Activated CD4-positive, alpha-beta T cell treated with anti-CD3 and anti-CD28 coated beads, Interleukin-2, amount 50 U/mL, for 48 hours (primary cell): ENCODE data around the gene COL4A5.
"Not testable (repeated sequence)": the region's sequence is repeated elsewhere in the genome, so short reads cannot be mapped to it uniquely, and the experiment has no call there.

Experiments
- DNase-seq, 2 experiments: peaks; one replicate each; pipeline ENCODE4 v3.0.0-alpha.2; 2020

COL4A5 gene

DNA sequence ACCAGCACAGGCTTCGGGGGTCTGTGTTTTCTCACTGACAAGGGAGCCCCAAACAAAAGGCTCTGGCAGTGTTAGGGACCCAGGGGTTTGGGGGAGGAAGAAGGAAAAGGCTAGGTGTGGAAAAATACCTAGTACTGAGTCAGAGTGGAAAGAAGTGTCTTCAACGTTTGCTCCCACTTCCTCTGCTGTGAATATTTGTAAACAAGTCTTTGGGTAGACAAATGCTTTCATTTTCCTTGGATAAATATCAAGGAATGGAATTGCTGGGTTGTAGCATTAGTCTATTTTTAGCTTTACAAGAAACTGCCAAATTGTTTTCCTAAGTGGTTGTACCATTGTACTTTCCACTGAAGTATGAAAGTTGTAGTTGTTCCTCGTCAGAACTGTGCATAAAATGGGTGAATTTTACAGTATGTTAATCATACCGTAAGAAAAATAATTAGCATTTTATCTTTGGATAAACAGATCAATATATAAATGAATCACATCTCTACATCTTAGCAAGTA lies 17.4 kb downstream of the COL4A5 start:
- no peak for DNase-seq

DNA sequence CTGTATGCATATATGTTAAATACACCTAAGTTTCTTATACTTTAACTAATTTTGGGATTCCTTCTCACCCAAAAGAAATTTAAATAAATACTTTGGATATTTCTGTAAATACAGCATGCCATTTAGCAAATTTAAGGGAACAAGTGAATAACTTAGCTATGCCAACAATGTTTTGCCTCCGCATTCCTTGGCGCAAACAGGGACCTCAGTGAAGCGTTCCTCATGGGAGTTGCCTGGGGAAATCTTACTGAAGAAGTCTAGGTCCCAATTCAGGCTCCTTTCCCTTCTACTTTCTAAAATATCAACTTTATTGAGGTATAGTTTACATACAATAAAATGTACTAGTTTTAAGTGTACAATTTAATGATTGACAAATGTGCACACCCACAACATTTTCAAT lies 25.0 kb downstream of the COL4A5 start:
- DNase-seq: no peak

DNA sequence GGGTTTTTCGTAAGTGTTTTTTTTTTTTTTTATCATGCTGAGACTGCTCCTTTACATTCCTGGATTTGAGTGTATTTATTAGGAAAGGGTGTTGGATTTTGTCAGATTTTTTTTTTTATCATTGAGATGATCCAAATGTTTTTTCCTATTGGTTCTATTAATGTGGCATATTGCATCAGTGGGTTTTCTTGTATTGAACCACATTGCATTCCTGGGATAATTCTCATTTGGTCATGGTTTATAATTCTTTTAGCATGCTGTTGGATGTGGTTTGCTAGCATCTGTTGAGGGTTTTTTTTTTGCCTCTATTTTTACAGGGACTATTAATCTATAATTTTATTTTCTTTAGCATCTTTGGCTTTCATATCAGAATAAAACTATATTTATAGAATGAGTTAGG lies 28.8 kb downstream of the COL4A5 start:
- DNase-seq: no peak

DNA sequence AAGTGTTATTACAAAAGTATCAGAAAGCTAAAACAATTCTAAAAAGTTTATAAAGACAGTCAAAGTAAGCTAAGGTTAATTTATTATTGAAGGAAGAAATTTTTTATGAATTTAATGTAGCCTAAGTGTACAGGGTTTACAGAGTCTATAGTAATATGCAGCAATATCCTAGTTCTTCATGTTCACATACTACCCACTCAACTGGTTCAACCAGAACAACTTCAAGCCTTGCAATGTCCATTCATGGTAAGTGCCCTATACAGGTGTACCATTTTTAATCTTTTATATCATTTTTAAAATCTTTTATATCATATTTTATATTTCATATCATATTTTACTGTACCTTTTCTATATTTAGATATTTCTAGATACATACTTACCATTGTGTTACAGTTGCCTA lies 34.3 kb downstream of the COL4A5 start:
- no peak for DNase-seq

DNA sequence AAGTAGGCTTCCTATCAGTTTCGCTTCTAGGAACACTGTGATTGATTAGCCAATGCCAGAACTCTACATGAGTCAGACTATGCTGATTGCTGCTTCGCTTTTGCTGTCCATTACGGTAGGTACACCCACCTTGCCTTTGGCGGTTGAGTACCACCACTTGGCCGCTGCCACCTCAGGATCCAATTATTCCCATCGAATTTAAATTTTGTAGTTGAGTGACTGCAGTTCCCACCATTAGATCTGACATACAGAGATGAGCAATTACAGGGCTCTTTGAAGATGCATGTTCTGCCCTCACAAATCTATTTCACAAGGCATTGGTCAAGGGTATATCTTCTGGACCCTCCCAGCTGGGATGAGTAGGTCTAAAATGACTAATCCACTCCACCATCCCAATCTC lies 41.9 kb downstream of the COL4A5 start:
- DNase-seq: not testable (repeated sequence)

DNA sequence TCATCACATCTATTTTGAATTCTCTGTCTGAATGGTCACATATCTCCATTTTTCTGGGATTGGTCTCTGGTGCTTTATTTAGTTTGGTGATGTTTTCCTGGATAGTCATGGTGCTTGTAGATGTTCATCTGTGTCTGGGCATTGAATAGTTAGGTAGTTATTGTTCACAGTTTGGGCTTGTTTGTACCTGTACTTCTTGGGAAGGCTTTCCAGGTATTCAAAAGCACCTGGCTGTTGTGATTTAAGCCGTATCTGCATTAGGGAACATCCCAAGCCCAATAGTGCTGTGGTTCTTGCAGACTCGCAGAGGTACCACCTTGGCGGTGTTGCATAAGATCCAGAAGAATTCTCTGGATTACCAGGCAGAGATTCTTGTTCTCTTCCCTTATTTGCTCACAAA lies 44.6 kb downstream of the COL4A5 start:
- DNase-seq: no peak

DNA sequence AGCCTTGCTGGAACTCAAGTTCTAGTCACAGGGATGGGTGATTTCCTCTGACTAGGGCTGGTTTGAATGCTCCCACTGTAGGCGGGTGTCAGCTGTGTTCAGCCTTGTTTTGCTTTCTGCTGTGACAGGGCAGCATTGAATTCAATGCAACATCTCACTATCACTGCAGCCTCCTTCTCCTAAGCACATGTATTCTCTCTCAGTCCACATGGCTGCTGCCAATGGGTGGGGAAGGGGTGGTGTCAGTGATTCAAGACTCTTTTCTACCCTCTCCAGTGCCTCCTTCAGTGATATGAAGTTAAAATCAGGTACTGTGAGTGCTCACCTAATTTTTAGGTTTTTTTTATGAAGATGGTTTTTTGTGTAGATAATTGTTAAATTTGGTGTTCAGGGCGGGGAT lies 46.3 kb downstream of the COL4A5 start:
- no peak for DNase-seq

DNA sequence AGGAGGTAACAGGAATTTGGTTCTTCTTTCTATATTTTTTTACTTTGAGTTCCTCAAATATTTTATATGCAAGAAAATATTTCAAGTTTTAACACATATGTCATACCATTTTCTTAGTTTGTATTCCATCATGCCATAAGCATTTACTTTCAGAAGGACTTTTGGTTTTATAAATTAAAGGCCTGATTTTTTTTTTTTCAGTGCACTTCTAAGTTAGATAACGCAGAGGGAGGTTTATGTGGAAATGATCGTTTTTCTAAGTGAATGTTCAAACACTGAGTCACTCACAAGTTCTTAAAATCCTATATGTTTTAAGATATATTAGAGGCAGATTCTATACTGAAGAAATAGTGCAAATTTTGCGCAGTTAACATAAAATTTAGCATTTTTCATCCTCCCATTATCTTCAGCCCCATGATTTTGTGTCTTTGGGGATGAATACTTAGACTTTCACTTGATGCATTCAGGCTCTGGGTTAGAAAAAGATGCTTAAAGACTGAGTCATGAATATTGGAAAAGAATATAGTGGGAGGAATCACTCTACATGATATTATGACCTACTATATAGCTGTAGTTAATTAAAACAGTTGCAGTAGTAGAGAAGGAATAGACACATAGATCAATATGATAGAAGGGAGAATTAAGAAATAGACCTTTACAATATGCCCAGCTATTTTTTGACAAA lies 54.9 kb downstream of the COL4A5 start:
- no peak for DNase-seq

DNA sequence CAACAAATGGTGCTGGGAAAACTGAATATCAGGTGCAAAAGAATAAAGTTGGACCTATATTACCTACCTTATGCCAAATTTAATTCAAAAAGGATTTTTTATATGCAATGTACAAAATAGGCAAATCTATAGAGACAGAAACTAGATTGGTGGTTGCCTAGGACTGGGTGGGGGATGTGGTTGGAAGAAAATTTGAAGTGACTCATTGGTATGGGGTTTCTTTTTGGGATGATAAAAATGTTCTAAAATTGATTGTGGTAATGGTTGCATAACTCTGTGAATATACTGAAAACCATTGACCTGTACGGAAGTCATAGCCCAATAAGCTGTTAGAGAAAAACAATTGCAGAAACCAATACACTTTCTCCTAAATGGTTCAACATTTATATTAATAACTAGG lies 72.1 kb downstream of the COL4A5 start:
- no peak for DNase-seq

DNA sequence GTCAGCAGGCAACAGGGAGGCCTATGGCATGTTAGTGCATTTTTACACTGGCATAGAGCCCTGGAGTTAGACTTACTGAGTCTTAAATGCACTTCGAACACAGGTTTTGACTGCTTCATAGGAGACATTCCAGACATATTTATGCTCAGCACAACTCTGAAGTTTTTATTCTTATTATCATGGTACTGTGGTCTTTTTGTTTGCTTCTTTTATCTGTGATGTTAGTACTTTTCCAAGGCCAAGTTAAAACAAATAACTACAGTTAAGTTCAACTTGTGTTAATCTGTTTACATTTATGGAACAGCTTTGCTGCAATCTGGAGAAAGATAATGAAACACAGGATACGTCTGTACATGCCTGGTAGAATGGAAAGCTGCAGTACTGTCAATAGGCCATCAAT lies 76.5 kb downstream of the COL4A5 start:
- no peak for DNase-seq

DNA sequence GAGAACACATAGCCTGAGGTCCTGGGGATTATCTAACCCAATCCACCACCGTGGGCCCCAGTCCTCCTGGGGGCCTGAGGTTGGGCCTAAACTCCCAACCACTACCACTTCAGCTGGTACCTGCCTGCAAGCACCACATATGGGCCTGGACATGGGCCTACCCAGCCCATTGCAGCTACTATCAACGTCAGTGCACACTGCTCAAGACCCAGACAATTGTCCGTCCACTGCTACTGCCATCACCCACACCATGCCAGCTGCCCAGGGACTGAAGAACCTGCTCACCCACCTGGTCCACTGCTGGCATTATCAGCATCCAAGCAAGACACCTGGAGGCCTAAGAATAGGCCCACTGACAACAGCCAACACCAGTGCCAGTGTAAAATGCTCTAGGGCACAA lies 88.1 kb downstream of the COL4A5 start:
- no peak for DNase-seq

DNA sequence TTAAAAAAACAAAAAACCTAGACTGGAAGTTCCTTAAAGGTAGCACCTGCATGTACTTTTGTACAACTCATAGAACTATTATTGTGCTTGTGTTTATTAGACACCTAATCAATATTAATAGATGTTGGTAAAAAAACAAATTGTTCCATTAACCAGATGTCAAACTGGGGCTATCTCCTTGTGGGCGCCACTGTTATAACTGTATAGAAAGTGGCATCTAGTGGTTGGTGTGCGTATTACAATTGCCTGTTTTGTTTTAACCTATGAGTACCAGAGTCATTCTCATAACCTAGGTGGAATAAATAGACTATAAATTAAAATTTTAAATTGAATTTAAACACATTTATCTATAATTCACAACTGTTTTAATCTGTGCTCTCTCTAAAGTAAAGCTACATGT lies 97.4 kb downstream of the COL4A5 start:
- no peak for DNase-seq

DNA sequence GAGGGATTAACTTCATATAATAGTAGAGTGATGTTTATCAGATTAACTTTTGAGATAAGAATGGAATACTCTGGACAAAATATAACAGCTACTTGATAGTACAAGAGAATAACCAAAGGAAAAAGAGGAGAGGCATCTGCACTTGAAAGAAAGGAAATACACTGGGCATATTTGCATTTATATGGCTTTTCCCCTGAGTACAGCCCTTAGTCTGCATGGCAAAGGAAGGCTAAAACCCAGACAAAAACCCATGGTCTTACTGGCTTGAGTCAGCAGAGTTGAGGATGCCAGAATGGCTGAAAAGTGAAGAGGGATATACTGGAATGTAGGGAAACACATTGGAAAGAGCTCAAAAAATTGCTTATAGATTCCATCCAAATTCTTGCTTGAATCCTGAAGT lies 101.6 kb downstream of the COL4A5 start:
- no peak for DNase-seq

DNA sequence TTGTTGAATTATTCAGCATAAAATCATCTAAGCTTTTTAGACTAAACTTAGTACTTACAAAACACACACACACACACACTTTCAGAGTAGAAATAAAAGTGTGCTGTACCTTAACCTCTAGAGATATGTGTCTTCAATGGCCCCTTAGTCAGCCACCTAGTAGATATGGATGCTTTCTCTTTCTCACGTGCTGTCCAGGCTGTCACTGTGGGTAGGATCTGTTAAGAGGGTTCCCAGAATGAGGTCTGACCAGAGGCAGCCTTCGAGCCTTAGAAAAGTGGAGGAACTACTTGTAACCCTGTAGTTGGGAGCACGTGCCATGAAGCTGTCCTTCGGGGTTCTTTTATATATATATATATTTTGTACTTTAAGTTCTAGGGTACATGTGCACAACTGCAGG lies 117.9 kb downstream of the COL4A5 start:
- no peak for DNase-seq

DNA sequence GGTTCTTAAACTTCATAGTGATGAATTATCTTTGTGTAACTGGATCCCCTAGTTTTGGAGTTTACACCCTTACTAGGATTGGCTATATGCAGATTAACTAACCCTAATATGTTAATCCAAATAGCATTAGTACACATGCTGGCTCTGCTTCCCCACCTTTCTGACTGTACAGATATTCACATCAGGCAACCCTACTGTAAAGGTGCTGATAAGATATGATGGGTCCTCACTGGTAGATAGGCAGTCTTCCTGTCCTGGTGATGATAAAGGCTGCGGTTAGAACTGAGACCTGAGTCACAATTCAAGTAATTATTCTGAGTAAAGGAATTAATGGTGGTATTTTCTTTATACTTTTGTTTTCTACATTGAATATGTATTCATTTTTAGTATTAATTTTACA lies 118.6 kb downstream of the COL4A5 start:
- DNase-seq: no peak

DNA sequence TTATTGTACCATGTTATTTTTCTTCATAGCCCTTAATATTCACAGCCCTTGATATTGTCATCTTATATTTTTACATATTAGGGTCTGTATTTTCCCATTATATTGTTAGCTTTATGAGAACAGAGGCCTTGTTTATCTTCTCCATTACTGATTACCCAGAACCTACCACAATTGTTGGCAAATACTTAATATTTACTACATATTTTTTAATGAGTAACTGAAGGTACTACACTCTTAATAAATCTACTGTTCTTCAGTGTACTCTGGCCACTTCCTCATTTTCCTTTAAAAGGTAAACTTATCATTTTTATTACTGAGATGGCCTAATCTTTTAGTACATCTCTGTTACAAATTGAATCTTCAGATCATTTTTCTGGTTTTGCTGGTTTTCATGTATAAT lies 133.5 kb downstream of the COL4A5 start:
- no peak for DNase-seq

DNA sequence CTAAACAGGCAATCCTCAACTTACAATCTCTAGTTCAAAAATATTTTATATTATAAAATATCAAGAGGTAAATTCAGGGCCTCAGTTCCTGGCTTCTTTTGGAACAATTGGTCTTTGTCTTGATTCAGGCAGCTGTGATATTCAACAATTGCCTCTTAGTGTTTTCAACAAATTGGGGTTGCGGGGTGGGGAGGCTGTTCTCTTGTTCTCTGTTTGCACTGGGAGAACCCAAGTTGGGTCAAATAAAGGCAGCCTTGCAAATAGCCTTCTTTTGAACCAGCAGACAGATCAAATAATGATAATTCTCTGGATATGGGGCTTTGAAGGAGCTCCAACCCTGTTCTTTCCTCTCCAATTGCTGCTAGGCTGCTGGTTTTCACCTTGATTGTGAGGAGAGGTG lies 142.5 kb downstream of the COL4A5 start:
- no peak for DNase-seq

DNA sequence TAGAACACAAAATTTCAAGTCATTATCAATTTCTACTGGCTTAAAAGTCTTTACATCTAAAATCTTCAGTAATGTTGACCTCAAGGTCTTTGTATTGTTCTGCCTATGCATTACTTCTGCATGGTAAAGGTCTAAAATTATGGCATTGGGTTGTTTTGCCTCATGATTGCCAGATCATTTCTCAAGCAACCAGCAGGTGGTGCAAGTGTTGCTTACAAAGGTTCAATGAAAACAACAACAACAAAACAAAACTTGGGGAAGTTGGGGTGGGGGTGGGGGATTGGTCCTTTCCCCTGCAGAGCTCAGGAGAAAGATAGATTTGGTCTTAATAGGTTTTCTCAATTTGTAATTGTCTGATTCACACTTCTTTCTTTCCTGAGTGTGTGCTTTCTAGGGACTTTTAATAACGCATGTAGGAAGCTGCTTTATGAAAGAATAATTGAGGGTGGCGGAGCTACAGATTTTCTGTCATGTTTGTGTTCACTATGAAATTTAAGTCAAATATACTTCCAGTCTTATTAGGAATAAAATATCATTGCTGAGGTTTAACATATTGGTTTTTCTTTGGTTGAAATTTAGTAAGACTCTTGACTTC lies 145.1 kb downstream of the COL4A5 start:
- no peak for DNase-seq

DNA sequence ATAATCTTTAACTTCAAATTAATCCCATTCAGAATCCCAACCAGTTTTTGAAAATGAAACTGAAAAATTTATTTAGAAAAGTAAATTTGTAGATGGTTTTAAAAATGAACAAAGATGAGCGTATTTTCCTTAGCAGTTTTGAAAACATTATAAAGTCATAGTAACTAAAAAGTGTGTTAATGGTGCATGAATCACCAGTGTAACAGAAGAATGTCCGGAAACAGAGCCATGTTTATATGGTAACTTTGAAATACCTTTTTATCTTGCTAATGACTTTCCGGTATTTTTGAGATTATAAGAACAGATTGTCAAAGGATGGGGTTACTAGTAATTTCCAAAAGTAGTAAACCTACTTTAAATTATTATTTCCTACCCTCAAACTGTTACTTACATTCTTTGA lies 150.9 kb downstream of the COL4A5 start:
- no peak for DNase-seq

DNA sequence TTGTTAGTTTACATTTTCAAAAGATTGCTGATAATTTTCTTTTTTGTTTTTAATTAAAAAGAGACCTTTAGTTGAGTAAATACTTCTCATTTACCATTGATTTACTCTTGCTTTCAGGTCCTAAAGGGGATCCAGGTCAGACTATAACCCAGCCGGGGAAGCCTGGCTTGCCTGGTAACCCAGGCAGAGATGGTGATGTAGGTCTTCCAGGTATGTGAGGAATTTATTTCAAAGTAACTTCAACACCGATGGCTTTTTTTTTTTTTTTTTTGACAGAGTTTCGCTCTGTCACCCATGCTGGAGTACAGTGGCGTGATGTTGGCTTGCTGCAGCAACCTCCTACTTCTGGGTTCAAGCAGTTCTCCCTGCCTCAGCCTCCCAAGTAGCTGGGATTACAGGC lies 161.6 kb downstream of the COL4A5 start:
- DNase-seq: no peak

DNA sequence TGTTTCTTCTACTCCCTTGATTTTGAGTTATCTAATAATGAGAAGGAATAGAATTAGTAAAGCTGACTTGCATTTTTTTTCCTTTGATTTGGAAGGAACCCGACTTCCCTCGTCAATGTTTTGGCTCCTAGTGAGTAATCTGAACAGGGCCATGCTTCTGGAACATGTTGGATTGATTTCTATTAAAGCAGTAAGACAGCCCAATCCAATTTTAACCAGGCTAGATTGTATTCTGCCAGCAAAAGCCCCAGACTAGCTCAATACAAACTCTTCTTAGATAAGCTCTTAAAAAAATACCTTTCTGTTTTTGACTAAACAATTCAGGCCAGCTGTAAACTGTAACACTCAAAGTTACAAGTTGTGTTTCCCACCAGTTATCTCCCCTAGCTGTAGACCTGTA lies 170.5 kb downstream of the COL4A5 start:
- no peak for DNase-seq

DNA sequence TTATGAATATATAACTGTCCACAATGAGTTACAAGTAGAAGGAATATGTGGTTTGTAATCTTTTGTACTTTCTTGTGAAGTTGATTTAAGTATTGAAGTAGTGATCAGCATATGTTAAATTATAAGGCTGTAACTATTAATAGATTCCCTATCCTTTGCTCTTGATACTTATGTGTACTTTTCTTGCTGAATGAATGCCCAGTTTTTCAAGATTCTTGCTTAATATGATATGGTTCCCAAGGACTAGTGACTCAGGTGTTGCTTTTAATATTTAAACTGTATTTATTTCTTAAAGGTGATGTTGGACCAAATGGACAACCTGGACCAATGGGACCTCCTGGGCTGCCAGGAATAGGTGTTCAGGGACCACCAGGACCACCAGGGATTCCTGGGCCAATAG lies 175.0 kb downstream of the COL4A5 start:
- DNase-seq: no peak

DNA sequence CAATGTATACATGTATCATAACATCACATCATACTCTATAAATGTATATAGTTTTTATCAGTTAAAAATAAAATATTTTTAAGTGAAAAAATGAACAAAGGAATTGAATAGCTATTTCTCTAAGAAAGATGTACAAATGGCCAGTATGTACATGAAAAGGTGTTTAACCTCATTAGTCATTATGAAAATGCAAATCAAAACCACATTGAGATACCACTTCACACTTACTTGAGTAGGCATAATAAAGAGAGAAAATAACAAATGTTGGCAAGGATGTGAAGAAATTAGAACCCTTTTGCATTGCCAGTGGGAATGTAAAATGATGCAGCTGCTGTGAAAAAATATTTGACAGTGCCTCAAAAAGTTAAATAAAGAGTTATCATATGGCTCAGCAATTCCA lies 201.2 kb downstream of the COL4A5 start:
- no peak for DNase-seq

DNA sequence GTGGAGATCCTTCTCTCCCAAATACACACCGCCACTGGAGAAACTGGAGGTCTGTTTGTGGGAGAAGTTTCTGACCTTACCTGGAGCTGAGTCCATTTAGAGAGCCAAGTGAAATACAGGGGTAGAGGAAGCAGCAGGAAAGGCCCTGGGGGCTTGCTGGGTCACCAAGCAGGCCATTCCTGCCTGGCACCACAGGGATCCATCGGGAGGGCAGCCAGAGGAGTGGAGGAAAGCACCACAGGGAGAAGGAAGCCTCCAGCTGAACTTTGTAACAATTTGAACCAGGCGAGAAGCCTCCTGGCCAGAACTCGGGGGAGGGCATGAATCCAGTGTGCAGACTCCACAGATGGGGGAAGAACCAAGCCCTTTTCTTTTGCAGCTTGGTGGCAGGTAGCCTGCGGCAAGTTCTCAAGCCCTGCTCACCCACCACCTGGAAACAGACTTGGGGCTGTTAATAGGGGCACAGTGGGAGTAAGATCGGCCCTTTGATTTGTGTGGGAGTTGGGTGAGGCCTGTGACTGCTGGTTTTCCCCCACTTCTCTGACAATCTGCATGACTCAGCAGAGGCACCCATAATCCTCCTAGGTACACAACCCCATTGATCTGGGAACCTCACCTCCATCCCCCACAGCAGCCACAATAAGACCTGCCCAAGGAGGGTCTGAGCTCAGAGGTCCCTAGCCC lies 202.1 kb downstream of the COL4A5 start:
- no peak for DNase-seq

DNA sequence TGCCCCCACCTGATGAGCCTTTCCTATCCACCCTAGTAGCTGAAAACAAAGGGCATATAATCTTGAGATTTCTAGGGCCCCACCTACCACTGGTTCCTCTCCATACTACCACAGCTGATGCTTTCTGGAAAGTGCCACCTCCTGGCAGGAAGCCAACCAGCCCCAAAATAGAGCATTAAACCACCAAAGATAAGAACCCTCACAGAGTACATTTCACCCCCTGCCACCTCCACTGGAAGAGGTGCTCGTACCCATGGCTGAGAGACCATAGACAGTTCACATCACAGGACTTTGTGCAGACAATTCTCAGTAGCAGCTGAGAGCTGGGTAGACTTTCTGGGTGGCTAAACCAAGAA lies 202.6 kb downstream of the COL4A5 start:
- no peak for DNase-seq
